BLaER1 (cell line): ENCODE measurements around the gene GNG4.
A peak's percentile ranks its signal among the peaks of the same experiment; 100 is the strongest.
"Not testable (repeated sequence)": the region's sequence is repeated elsewhere in the genome, so short reads cannot be mapped to it uniquely, and the experiment has no call there.

Source experiments
- H3K27ac ChIP-seq: shearing (Covaris generic); formaldehyde crosslinking; 2 replicates; pipeline ENCODE4 v1.8.1; 2022
- H3K27me3 ChIP-seq: shearing (Covaris generic); formaldehyde crosslinking; 2 replicates; pipeline ENCODE4 v1.8.1; 2022
- H3K36me3 ChIP-seq: shearing (Covaris generic); formaldehyde crosslinking; 2 replicates; pipeline ENCODE4 v1.8.1; 2022
- H3K4me1 ChIP-seq: shearing (Covaris generic); formaldehyde crosslinking; 2 replicates; pipeline ENCODE4 v1.8.1; 2022
- H3K4me2 ChIP-seq: shearing (Covaris generic); formaldehyde crosslinking; 2 replicates; pipeline ENCODE4 v1.8.1; 2022
- H3K4me3 ChIP-seq: shearing (Covaris generic); formaldehyde crosslinking; 2 replicates; pipeline ENCODE4 v1.8.1; 2022
- H3K9ac ChIP-seq: shearing (Covaris generic); formaldehyde crosslinking; 2 replicates; pipeline ENCODE4 v1.8.1; 2022
- H3K9me3 ChIP-seq: shearing (Covaris generic); formaldehyde crosslinking; 2 replicates; pipeline ENCODE4 v1.8.1; 2022
- H4K20me1 ChIP-seq: shearing (Covaris generic); formaldehyde crosslinking; 2 replicates; pipeline ENCODE4 v1.8.1; 2022
- Cebpa-rat ChIP-seq: shearing (Covaris generic); IDR thresholded peaks from 2 replicates; pipeline ENCODE4 v1.8.1; 2022

The GNG4 gene

DNA sequence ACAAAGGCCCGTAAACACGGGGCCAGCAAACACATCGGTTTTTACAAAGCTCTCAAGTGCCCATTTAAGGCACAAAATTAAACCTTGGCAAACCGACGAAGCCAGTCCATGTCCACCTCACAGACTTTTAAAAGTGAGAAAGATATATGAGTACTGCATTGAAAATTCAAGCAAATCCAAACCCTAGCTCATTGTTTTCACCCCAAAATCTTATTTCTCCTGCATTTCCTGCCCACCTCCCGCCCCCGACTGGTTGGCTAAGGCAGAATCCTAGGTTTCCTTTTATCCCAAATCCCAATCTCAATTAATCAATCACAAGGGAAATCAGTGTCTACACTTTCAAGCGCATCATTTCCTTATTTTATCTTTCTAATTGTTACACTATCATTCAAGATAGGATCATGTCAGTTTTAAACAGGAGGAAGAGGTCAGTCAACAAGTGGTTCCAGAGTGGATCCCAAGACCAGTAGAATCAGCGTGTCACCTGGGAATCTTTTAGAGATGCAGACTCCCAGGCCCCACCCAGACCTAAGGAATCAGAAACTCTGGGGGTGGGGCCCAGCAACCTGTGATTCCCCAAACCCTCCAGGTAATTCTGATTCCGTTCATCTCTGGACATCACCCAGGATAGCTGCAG, 1.7 kb upstream of the GNG4 start:
- no peak for TF ChIP-seq Cebpa-rat
- Histone ChIP-seq H3K36me3 (no peaks in the 10 kb centered on the region), H3K4me2 (no peak overlapping the region), H3K4me3 (peak overlapping the region; percentile 51; the same call in 1 of the 2 replicates), H3K9ac (no peak overlapping the region), H3K4me1 (peaks cover 20% of the 10 kb centered on the region), H4K20me1 (peaks cover 27% of the 10 kb centered on the region), H3K27me3 (peaks cover 69% of the 10 kb centered on the region), H3K9me3 (peaks cover 36% of the 10 kb centered on the region), H3K27ac (no peak overlapping the region)

DNA sequence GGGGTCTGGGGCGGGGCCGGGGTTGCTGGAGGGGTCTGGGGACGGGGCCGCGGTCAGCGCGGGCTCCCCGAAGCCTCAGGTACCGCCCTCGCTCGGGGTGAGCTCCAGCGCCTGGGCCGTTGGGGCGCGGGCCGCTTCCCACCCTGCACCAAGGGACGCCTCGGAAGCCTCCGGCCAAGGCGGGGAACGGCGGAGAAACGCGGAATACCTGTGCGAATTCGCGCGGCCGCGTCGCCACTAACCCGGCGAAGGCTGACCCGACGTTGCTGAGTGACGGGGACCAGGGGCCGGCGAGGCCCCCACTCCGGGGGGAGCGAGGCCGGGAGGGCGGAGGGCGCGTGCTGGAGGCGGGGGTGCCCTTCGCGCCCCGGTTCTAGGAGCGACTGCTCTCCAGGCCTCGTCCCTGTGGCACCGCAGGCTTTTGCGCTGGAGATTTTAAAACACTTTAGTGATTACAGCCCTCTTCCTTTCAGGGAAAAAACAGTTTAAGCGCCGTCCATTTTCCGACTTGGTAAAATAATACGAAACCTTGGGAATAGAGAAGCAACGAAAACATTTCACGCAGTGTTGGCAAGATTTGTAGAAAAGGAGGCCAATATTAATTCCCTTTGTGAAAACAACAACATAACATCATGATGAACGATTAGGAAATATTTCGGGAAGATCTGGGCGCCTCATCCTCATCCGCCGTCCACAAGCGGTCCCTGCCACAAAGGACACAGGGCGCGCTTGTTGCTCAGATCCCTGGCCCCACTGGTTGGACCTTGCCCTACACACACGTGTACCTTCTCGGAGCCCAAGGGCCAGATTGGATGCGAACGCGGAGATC, 971 bp upstream of the GNG4 start:
- H3K9ac ChIP-seq = no peak overlapping the region
- no peaks in the 10 kb centered on the region for H3K36me3 ChIP-seq
- H3K27ac ChIP-seq = no peak overlapping the region
- H4K20me1 ChIP-seq = peaks cover 27% of the 10 kb centered on the region
- peak overlapping the region; percentile 63 for H3K4me2 ChIP-seq
- peaks cover 72% of the 10 kb centered on the region for H3K27me3 ChIP-seq
- TF ChIP-seq Cebpa-rat = no peak
- peak overlapping the region; percentile 51 for H3K4me3 ChIP-seq
- peaks cover 20% of the 10 kb centered on the region for H3K4me1 ChIP-seq
- H3K9me3 ChIP-seq = peaks cover 36% of the 10 kb centered on the region

DNA sequence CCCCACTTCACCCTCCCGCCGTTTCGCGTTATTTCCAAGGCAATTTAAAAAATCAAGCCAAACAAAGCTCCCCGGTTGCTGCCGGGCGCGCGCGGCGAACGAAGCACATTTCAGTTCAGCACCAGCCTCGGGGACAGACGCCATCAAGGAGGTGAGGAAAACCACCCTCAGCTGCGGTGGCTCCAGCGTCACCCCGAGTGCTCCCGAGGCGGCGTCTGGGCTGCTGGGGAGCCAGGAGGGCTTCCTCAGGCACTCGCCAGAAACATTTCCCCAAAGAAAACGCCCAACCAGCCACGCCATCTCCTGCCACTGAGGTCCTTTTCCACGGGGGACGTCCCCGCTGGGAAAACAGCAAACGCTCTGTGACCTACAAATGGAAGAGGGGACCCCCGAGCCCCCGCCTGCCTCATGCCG, 623 bp downstream of the GNG4 start:
- H3K4me2 ChIP-seq = peak overlapping the region; percentile 99
- no peaks in the 10 kb centered on the region for H3K36me3 ChIP-seq
- H3K9ac ChIP-seq = no peak overlapping the region
- peaks cover 31% of the 10 kb centered on the region for H3K9me3 ChIP-seq
- no peak overlapping the region for H3K27ac ChIP-seq
- H3K27me3 ChIP-seq = peaks cover 66% of the 10 kb centered on the region
- peaks cover 20% of the 10 kb centered on the region for H3K4me1 ChIP-seq
- H3K4me3 ChIP-seq = peak overlapping the region; percentile 70
- H4K20me1 ChIP-seq = peaks cover 27% of the 10 kb centered on the region
- TF ChIP-seq Cebpa-rat = no peak

DNA sequence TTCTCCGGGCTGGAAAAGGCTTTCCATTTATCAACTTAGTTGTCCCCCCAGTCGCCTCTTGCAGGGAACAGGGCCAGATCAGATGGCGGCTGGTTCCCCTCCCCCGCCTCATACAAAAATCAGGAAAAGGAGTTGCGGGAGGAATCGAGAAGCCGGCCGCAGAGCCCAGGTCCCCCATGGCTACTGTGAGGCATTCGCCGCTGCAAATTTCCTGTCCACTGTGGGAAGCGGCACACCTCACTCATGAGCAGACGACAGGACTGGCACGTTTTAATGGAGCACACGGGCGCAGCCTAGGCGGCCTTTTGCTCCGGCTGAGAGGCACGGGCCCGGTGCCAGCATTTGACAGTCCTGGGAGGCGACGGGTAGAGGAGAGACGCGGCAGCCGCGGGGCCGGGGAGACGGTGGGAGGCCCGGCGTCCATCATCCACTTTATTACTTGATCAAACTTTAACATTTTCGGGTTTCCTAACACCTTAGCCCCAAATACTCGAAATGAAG, 1.1 kb downstream of the GNG4 start:
- no peak overlapping the region for H3K9ac ChIP-seq
- H3K4me2 ChIP-seq = peak overlapping the region; percentile 99
- H4K20me1 ChIP-seq = peaks cover 27% of the 10 kb centered on the region
- no peak for TF ChIP-seq Cebpa-rat
- peak overlapping the region; percentile 70; the same call in 1 of the 2 replicates for H3K4me3 ChIP-seq
- H3K27ac ChIP-seq = no peak overlapping the region
- H3K4me1 ChIP-seq = peaks cover 20% of the 10 kb centered on the region
- no peaks in the 10 kb centered on the region for H3K36me3 ChIP-seq
- peaks cover 66% of the 10 kb centered on the region for H3K27me3 ChIP-seq
- peaks cover 26% of the 10 kb centered on the region for H3K9me3 ChIP-seq

DNA sequence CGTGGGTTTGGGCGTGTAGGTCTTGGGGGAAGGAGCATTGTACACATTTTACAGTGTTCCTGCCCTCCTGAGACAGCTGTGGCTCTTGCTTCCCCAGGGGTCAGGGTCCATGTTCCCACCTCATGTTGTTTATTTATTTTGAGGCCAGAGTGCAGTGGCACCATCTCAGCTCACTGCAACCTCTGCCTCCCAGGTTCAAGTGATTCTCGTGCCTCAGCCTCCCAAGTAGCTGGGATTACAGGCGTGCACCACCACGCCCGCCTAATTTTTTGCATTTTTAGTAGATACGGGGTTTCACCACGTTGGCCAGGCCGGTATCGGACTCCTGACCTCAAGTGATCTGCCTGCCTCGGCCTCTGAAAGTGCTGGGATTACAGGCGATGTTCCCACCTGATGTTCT, 2.0 kb downstream of the GNG4 start:
- Histone ChIP-seq H3K9me3 (peaks cover 22% of the 10 kb centered on the region), H3K27me3 (peaks cover 62% of the 10 kb centered on the region), H4K20me1 (peaks cover 33% of the 10 kb centered on the region), H3K4me1 (peaks cover 26% of the 10 kb centered on the region)
- H3K4me3 ChIP-seq, H3K36me3 ChIP-seq, H3K9ac ChIP-seq, H3K27ac ChIP-seq, H3K4me2 ChIP-seq: not testable (repeated sequence)

DNA sequence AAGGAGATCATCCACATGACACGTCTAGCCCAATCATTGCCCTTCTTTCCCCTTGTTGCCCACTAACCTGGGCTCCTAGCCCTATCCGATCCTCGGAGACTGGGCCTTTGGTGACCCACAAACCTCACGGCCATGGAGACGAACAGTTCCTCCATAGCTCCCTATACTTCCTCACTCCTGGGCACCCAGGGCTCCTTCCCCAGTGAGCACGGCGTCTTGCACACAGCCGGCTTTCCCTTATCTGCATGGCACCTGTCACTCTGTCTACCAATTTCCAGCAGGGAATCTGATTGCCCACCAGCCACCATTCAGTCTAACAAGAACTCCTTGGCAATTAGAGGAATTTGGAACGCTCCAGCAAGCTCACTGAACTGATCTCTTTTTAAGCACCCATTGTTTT, 3.1 kb downstream of the GNG4 start:
- peaks cover 12% of the 10 kb centered on the region for H3K9me3 ChIP-seq
- H4K20me1 ChIP-seq = peaks cover 33% of the 10 kb centered on the region
- H3K4me3 ChIP-seq = no peak overlapping the region
- no peaks in the 10 kb centered on the region for H3K36me3 ChIP-seq
- H3K27me3 ChIP-seq = peaks cover 51% of the 10 kb centered on the region
- TF ChIP-seq Cebpa-rat = no peak
- no peak overlapping the region for H3K9ac ChIP-seq
- no peak overlapping the region for H3K27ac ChIP-seq
- H3K4me2 ChIP-seq = no peak overlapping the region
- H3K4me1 ChIP-seq = peaks cover 37% of the 10 kb centered on the region

DNA sequence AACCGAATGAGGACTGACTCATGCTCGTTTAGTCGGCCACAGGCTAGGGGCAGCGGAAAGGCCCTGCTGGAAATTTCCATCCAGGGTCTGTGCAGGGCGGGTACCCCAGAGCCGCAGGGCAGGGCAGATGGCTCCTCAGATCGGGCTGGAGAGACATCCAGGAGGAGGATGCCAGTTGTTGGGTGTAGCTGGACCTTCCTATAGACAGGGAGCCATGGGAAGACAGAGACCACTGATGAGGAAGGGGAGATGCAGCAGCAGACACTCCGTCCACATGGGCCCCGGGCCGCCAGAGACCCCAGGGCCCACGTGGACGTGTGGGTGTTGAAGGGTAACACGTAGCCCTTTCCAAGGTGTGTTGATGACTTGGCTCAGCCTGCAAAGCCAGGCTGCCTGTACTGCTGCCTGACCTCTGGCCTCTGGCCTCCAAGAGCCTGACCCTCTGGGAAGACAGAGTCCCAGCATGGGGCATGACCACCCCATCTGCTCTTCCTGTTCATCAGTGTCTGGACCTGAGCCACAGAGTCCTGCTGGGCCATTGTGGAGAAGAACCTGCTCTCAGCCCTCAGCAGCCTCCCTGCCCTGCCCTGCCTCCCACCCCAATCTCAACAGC, 4.8 kb downstream of the GNG4 start:
- Histone ChIP-seq H3K9ac (no peak overlapping the region), H3K4me2 (no peak overlapping the region), H3K4me3 (no peak overlapping the region), H4K20me1 (peaks cover 25% of the 10 kb centered on the region), H3K9me3 (no peaks in the 10 kb centered on the region), H3K27me3 (peaks cover 37% of the 10 kb centered on the region), H3K36me3 (no peaks in the 10 kb centered on the region), H3K4me1 (peaks cover 46% of the 10 kb centered on the region), H3K27ac (no peak overlapping the region)
- no peak for TF ChIP-seq Cebpa-rat

DNA sequence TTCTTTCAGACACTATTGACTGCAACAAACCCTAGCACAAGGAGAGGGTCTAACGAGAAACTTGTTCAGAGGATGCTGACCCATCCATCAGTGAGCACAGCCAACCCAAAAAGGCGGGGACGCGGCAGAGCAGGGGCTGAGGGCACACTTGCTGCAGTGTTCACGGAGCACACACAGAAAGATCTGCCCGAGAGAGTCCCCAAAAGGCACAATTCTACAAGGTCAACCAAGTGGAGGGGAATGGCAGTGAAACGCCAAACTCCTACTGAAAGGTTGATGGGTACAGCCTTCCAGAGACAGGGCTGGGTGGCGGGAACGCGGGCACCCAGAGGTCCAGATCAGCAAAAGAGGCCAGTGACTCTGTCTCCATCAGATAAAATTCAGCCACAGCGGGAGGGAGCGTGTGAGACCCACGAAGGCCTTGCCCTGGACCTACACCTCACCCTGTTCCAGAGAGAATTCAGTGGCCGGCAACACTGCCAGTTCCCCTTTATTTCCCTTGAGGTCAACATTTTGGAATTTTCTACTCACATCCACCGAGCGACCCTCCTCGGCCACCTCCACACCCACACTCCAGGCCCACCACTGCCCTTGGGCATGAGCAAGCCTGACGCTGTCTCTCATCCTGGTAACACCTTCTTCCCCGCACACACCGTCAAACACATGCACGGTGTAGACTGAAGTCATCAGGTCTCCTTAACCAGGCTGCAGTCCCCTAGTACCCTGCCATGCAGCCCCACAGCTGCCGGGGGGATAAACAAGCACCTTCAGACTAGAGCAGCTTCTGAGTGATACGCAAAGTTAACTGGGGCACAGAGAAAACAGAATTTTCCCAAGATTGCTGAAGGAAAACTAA, 5.5 kb downstream of the GNG4 start:
- no peak overlapping the region for H3K4me3 ChIP-seq
- H3K9me3 ChIP-seq = no peaks in the 10 kb centered on the region
- TF ChIP-seq Cebpa-rat = no peak
- H4K20me1 ChIP-seq = peaks cover 19% of the 10 kb centered on the region
- H3K36me3 ChIP-seq = no peaks in the 10 kb centered on the region
- no peak overlapping the region for H3K9ac ChIP-seq
- H3K27ac ChIP-seq = no peak overlapping the region
- H3K4me1 ChIP-seq = peaks cover 39% of the 10 kb centered on the region
- no peak overlapping the region for H3K4me2 ChIP-seq
- peaks cover 30% of the 10 kb centered on the region for H3K27me3 ChIP-seq

DNA sequence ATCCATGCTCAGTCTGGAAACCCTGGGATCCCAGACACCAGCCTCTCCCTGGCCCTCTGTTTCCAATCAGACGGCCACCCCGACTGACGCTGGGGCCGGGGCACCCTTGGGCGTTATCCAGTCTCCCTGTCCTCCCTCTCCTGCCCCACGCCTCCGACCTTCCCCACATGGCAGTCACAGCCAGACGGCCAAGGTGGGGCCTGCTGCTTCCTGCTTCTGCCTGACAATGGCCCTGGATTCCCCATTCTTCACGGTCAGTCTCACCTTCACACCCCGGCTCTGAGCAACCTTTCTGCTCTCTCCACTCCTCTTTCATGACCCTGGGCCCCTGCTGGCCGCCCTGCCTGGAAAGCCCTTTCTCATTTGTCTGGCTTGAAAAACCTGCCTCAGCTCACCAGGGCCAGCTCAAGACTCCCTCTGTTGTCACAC, 6.6 kb downstream of the GNG4 start:
- peak overlapping the region; percentile 97 for H3K4me2 ChIP-seq
- H3K36me3 ChIP-seq = no peaks in the 10 kb centered on the region
- peak overlapping the region; percentile 38; the same call in 1 of the 2 replicates for H3K27ac ChIP-seq

More for the DNA sequence above, 6.6 kb downstream of the GNG4 start:
- Histone ChIP-seq H3K4me3 (no peak overlapping the region), H3K4me1 (peaks cover 31% of the 10 kb centered on the region), H4K20me1 (peaks cover 10% of the 10 kb centered on the region; the same call in 1 of the 2 replicates), H3K27me3 (peaks cover 19% of the 10 kb centered on the region), H3K9me3 (no peaks in the 10 kb centered on the region), H3K9ac (no peak overlapping the region)
- TF ChIP-seq Cebpa-rat = no peak
